ENCODE measurements around the gene BRWD1. TPM values are rescaled to one million over a fixed set of nuclear protein-coding genes. Genes with fewer than 3 reads are reported as not detected.
A peak's percentile ranks its signal among the peaks of the same experiment; 100 is the strongest.

The BRWD1 gene
- total and polyA plus RNA-seq, 2 of the 13 experiments (the other 11 are each of a cell fraction or from before 2014, with no cell fraction given): 13.9 to 28.0 TPM

DNA sequence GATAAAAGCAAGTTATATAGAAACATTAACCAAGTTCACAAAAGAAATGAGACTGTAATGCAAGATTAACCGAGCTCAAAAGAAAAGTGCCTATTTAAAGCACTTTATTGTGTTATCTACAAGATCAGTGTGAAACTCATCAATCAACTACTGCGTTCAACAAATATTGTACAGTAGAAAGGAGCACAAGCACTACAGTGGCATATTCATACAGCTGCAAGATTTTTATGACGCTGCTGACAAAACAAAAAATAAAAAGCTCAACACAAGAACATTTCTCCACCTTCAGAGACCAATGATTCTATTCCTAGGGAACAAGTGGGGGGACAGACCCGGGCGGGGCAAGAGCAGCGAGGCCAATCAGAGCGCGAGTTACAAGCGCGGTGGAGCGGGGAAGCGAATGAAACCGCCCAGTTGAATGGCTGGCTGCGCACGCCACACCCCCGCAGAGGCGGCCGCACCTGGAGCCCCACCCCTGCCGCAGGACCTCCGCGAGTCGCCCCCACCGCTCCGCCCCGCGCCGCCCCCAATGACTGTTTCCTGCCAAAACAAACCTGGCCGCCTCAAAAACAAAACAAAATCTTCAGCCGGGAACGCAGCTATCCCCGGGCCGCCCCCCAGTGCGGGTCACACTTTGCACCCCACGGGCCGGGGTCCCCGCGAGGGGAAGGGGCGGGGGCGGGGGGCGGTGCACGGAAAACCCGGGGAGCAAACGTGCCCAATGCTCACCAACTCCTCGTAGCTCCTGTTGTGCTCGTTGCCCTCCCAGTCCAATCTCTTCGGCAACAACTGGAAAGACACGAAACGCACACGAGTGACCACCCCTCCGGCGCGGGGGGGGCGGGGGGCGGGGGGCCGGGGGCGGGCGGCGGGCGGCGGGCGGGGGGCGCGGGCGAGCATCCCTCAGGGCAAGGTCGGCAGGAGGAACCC, 1.1 kb downstream of the BRWD1 start (continued):
- TF ChIP-seq ZFP82 (CRISPR knock-in tag; IDR thresholded peaks at IDR 0.05; ENCODE audit: borderline replicate concordance): no peak
- TF ChIP-seq, protein P1, sequence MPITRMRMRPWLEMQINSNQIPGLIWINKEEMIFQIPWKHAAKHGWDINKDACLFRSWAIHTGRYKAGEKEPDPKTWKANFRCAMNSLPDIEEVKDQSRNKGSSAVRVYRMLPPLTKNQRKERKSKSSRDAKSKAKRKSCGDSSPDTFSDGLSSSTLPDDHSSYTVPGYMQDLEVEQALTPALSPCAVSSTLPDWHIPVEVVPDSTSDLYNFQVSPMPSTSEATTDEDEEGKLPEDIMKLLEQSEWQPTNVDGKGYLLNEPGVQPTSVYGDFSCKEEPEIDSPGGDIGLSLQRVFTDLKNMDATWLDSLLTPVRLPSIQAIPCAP (CRISPR knock-in tag; IDR thresholded peaks at IDR 0.05; ENCODE audit: low read depth): no peak
- peak; percentile 53 for TF ChIP-seq XRCC5 (optimal IDR thresholded peaks at IDR 0.05; ENCODE audit: low read length)
- TF ChIP-seq PHF5A (CRISPR knock-in tag; IDR thresholded peaks at IDR 0.05; ENCODE audit: low read depth, unreplicated experiment): no peak
- no peak for TF ChIP-seq POGZ (CRISPR knock-in tag; IDR thresholded peaks at IDR 0.05)
- peak; percentile 55 for TF ChIP-seq ASH2L (IDR thresholded peaks at IDR 0.05; ENCODE audit: insufficient read length, low read depth, low read length)
- TF ChIP-seq KDM5A (IDR thresholded peaks at IDR 0.05; ENCODE audit: borderline replicate concordance, low read length): peak; percentile 77
- no peak for TF ChIP-seq ETV6 (CRISPR knock-in tag; conservative IDR thresholded peaks at IDR 0.05)
- no peak for TF ChIP-seq SNAI1 (CRISPR knock-in tag; IDR thresholded peaks at IDR 0.05; ENCODE audit: borderline replicate concordance)
- no peak for TF ChIP-seq PCBP2 (optimal IDR thresholded peaks at IDR 0.05; ENCODE audit: low read depth, low read length, poor library complexity, severe bottlenecking)
- TF ChIP-seq GABPA (IDR thresholded peaks at IDR 0.05; ENCODE audit: low read depth, low read length): no peak
- no peak for TF ChIP-seq GABPA (CRISPR knock-in tag; IDR thresholded peaks at IDR 0.05; ENCODE audit: low read depth)
- 0 out of 2 replicates have a peak, but pooled peaks have one; percentile 4 for TF ChIP-seq ARNTL (CRISPR knock-in tag; IDR thresholded peaks at IDR 0.05)
- TF ChIP-seq ZNF792 (CRISPR knock-in tag; IDR thresholded peaks at IDR 0.05): no peak
- TF ChIP-seq, protein P2, sequence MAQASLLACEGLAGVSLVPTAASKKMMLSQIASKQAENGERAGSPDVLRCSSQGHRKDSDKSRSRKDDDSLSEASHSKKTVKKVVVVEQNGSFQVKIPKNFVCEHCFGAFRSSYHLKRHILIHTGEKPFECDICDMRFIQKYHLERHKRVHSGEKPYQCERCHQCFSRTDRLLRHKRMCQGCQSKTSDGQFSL (CRISPR knock-in tag; IDR thresholded peaks at IDR 0.05): peak; percentile 63; the same call in 1 of the 2 replicates
- TF ChIP-seq GPN1 (CRISPR knock-in tag; IDR thresholded peaks at IDR 0.05; ENCODE audit: borderline replicate concordance): no peak
- no peak for TF ChIP-seq ZNF317 (CRISPR knock-in tag; IDR thresholded peaks at IDR 0.05)
- TF ChIP-seq, protein P3, sequence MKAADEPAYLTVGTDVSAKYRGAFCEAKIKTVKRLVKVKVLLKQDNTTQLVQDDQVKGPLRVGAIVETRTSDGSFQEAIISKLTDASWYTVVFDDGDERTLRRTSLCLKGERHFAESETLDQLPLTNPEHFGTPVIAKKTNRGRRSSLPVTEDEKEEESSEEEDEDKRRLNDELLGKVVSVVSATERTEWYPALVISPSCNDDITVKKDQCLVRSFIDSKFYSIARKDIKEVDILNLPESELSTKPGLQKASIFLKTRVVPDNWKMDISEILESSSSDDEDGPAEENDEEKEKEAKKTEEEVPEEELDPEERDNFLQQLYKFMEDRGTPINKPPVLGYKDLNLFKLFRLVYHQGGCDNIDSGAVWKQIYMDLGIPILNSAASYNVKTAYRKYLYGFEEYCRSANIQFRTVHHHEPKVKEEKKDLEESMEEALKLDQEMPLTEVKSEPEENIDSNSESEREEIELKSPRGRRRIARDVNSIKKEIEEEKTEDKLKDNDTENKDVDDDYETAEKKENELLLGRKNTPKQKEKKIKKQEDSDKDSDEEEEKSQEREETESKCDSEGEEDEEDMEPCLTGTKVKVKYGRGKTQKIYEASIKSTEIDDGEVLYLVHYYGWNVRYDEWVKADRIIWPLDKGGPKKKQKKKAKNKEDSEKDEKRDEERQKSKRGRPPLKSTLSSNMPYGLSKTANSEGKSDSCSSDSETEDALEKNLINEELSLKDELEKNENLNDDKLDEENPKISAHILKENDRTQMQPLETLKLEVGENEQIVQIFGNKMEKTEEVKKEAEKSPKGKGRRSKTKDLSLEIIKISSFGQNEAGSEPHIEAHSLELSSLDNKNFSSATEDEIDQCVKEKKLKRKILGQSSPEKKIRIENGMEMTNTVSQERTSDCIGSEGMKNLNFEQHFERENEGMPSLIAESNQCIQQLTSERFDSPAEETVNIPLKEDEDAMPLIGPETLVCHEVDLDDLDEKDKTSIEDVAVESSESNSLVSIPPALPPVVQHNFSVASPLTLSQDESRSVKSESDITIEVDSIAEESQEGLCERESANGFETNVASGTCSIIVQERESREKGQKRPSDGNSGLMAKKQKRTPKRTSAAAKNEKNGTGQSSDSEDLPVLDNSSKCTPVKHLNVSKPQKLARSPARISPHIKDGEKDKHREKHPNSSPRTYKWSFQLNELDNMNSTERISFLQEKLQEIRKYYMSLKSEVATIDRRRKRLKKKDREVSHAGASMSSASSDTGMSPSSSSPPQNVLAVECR (CRISPR knock-in tag; IDR thresholded peaks at IDR 0.05; ENCODE audit: borderline replicate concordance): peak; percentile 55; the same call in 1 of the 2 replicates
- no peak; a peak in 1 of 4 replicates for TF ChIP-seq MAFK (conservative IDR thresholded peaks at IDR 0.05 in 1 of 2, IDR thresholded peaks at IDR 0.05 in 1 of 2; ENCODE audit: low read length in 2 of 2)
- peak; percentile 55 for TF ChIP-seq ZMYM4 (CRISPR knock-in tag; IDR thresholded peaks at IDR 0.05)
- no peak for TF ChIP-seq SP1 (IDR thresholded peaks at IDR 0.05)
- TF ChIP-seq SP1 (CRISPR knock-in tag; IDR thresholded peaks at IDR 0.05): peak; percentile 90
- no peak for TF ChIP-seq ZNF577 (CRISPR knock-in tag; IDR thresholded peaks at IDR 0.05; ENCODE audit: borderline replicate concordance, low read depth)
- 0 out of 2 replicates have a peak, but pooled peaks have one; percentile 24 for TF ChIP-seq ZBTB7B (CRISPR knock-in tag; IDR thresholded peaks at IDR 0.05)
- TF ChIP-seq SRSF1 (optimal IDR thresholded peaks at IDR 0.05; ENCODE audit: low read depth, low read length): peak; percentile 62
- no peak for TF ChIP-seq ZNF564 (CRISPR knock-in tag; IDR thresholded peaks at IDR 0.05)
